Transverse colon (tissue), 3 donors: ENCODE measurements around the gene PLVAP.

Experiments
- POLR2A ChIP-seq: fragments of 450-650 bp; IDR thresholded peaks from one replicate; pipeline ENCODE4 v1.6.1; 2016; ENCODE audit warnings: antibody characterized with exemption, mild to moderate bottlenecking, moderate library complexity
- TF ChIP-seq, protein P1 (sequence below), 5 experiments: fragments of 200-600 bp in 3 of 5; fragments of 450-650 bp in 2 of 5; sonication (generic) in 3 of 5; IDR thresholded peaks; 1 replicate in 2 of 5; 2 replicates in 3 of 5; pipeline ENCODE4 v1.5.1; 2016 to 2017; ENCODE audit warnings: antibody characterized with exemption in 5 of 5, inconsistent platforms in 3 of 5, mild to moderate bottlenecking in 2 of 5, moderate library complexity in 1 of 5

DNA sequence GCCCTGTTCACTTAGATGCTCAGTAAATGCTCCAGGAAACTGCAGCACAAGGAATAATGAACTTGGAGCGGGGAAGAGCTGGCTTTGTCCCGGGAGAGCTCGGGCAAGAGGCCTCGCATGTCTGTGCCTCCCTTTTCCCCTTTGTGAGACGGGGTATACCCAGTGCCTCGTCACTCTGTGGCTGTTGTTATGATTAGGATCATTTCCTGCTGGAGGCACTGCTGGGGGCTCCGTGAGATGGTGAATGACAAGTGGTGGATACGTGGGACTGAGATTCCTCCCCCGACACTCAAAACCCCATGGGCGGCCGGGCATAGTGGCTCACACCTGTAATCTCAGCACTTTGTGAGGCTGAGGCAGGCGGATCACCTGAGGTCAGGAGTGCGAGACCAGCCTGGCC lies 1.1 kb upstream of the PLVAP start:
- no peak for TF ChIP-seq POLR2A
- TF ChIP-seq, protein P1, sequence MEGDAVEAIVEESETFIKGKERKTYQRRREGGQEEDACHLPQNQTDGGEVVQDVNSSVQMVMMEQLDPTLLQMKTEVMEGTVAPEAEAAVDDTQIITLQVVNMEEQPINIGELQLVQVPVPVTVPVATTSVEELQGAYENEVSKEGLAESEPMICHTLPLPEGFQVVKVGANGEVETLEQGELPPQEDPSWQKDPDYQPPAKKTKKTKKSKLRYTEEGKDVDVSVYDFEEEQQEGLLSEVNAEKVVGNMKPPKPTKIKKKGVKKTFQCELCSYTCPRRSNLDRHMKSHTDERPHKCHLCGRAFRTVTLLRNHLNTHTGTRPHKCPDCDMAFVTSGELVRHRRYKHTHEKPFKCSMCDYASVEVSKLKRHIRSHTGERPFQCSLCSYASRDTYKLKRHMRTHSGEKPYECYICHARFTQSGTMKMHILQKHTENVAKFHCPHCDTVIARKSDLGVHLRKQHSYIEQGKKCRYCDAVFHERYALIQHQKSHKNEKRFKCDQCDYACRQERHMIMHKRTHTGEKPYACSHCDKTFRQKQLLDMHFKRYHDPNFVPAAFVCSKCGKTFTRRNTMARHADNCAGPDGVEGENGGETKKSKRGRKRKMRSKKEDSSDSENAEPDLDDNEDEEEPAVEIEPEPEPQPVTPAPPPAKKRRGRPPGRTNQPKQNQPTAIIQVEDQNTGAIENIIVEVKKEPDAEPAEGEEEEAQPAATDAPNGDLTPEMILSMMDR (IDR thresholded peaks at IDR 0.05), result no peak
